WI38 (cell line): Measurements from ENCODE around the gene ULK4.

Experiments
- H3K4me3 ChIP-seq: 2 replicates; pipeline ENCODE4 v1.5.1; 2011; ENCODE audit warnings: low read depth, mild to moderate bottlenecking, control low read depth, low read length
- TF ChIP-seq, protein P1 (sequence below): IDR thresholded peaks from 2 replicates; pipeline ENCODE4 v1.5.1; 2012; ENCODE audit warnings: low read depth, mild to moderate bottlenecking, control low read depth, low read length

Gene ULK4

DNA sequence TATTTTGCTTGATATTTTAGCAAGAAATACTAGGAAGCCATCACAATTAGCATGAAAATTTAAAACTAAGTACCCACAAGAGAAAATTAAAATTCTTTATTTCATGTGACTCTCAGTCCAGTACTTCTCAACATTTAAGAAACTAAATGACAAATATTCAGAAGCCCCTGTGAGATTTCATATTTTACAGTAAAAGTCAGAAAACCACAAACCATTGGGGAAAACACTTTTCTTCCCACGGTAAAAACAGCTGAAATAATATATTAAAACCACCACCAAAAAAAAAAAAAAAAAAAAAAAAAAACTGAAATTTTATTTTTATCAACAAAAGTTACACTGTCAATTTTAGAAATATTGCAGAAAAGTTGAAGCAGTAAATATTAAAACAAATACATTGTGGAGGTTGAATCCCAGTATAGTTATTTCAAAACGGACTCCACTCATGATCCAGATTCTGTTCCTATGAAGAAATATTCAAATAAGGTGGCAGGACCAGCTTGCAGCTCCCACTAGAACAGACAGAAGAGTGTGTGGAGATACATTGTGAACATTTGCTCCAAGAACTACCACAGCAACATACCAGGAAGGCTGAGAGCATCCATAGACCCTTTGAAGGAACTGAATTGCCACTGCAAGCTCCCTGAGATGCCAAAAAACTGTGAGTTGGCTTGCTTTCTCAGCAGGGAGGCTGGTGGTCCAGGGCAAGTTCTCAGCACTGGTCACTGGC, 454.4 kb downstream of the ULK4 start:
- TF ChIP-seq, protein P1, sequence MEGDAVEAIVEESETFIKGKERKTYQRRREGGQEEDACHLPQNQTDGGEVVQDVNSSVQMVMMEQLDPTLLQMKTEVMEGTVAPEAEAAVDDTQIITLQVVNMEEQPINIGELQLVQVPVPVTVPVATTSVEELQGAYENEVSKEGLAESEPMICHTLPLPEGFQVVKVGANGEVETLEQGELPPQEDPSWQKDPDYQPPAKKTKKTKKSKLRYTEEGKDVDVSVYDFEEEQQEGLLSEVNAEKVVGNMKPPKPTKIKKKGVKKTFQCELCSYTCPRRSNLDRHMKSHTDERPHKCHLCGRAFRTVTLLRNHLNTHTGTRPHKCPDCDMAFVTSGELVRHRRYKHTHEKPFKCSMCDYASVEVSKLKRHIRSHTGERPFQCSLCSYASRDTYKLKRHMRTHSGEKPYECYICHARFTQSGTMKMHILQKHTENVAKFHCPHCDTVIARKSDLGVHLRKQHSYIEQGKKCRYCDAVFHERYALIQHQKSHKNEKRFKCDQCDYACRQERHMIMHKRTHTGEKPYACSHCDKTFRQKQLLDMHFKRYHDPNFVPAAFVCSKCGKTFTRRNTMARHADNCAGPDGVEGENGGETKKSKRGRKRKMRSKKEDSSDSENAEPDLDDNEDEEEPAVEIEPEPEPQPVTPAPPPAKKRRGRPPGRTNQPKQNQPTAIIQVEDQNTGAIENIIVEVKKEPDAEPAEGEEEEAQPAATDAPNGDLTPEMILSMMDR = no peak
- no peak overlapping the region for H3K4me3 ChIP-seq

DNA sequence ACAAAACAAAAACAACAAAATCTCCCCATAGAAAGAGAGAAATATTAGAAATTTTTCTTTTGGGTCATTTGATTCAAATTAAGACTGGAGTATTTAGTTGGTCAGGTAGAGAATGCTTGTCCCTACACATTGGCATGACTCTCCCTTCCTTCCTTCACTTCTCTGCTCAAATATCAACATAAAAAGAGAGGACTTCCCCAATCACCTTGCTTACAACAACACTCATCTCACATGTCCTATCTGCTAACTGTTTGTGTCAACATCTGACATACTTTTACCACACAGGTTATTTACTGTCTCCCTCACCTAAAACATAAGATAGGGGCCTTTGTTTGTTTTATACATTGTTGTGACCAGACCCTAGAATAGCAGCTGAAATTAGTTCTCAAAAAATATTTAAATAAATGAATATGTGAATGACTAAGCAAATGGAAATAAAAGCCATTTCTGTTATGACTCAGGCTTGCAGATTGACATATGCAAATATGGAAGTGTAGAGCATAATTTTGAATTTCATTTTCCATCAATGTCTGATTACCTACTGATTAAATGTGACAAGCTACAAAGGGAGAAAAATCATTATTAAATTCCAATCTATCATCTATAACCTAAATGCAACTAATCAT, 457.8 kb downstream of the ULK4 start:
- TF ChIP-seq, protein P1 = no peak

DNA sequence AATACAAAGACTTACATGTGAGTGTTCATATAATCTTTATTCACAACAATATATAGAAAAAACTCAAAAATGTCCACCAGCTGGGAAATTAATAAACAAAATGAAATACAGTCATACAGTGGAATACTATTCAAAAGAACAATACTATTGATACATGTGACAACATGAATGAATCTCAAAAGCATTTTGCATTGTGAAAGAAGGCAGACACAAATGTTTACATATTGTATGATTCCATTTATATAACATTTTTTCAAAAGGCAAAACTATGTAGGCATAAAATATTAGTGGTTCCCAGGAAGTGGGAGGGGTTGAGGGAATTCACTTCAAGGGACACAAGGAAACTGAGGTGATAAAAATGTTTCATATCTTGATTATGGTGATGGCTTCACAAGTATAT, 459.4 kb downstream of the ULK4 start:
- TF ChIP-seq, protein P1 = no peak
- H3K4me3 ChIP-seq = no peak overlapping the region

More for the DNA sequence above, 457.8 kb downstream of the ULK4 start:
- H3K4me3 ChIP-seq = no peak overlapping the region

DNA sequence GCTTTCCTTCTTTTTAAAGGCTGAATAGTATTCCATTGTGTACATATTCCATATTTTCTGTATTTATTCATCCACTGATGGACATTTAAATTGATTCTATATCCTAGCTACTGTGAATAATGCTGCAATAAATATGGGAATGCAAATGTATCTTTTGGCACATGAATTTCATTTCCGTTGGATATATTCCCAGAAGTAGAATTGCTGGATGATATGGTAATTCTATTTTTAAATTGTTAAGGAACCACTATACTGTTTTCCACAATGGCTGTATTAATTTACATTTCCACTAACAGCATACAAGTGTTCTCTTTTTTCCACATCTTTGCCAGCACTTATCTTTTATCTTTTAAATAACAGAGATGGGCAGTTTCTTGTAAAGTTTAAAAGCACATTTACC, 459.9 kb downstream of the ULK4 start:
- TF ChIP-seq, protein P1 = no peak
- no peak overlapping the region for H3K4me3 ChIP-seq

DNA sequence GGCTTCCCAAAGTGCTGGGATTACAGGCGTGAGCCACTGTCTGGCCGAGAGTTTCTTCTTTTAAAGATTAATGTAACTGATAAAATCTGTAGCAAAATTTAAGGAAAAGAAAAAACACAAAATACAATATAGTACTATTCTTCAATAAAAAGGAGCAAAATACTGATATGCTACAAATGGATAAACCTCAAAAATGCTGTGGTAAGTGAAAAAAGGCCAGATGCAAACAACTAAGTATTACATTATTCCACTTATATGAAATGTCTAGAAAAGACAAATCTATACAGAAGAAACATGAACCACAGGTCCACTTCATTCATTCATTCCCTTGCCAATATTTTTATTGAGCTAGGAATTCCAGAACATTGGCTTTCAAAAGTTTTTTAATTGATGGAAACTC, 463.1 kb downstream of the ULK4 start:
- TF ChIP-seq, protein P1 = no peak
- no peak overlapping the region for H3K4me3 ChIP-seq

DNA sequence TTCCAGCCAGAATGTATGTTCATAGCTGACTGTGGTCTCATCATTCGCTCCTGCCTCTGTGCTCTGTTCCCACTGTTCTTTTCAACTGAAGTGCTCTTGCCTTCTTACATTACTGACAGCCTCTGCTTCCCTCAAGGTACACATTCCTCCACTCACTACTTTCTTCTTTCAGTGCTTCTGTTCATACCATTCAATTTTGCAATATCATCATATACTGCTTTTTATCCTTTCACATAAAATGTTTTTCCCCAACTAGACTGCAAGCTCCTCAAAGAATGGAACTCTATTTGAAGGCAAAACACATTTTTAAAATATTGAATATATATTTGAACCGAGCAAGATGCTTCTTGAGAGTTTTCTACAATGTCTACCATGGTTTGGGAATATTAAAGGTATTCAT, 471.5 kb downstream of the ULK4 start:
- H3K4me3 ChIP-seq = no peak overlapping the region
- TF ChIP-seq, protein P1 = no peak

DNA sequence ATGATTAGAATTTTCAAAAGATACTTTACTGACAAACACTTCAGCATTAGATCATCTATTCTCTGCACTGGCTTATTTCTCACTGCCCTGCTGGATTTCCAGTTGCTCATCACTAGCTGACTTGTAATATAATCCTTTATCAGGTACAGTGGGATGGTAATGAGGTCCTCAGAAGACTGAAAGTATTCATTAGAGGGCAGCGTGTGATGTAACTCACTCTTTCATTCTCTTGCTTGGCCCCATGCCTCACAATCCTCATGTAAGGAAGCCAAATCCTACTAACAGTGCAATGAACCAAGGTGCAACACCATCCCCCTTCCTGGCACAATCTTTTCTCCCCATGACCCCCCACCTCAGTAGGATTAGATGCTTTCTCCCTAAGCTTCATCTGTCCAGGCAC, 472.7 kb downstream of the ULK4 start:
- H3K4me3 ChIP-seq = no peak overlapping the region
- TF ChIP-seq, protein P1 = no peak
